GM21825 (cell line): ENCODE measurements around the gene ARG1.

ENCODE experiments used
- ATAC-seq: cut with Tn5 transposase; IDR thresholded peaks from one replicate; pipeline ENCODE4 v1.9.1; 2021; ENCODE audit warnings: mild to moderate bottlenecking, moderate library complexity; ENCODE audit not compliant: unreplicated experiment

The ARG1 gene

DNA sequence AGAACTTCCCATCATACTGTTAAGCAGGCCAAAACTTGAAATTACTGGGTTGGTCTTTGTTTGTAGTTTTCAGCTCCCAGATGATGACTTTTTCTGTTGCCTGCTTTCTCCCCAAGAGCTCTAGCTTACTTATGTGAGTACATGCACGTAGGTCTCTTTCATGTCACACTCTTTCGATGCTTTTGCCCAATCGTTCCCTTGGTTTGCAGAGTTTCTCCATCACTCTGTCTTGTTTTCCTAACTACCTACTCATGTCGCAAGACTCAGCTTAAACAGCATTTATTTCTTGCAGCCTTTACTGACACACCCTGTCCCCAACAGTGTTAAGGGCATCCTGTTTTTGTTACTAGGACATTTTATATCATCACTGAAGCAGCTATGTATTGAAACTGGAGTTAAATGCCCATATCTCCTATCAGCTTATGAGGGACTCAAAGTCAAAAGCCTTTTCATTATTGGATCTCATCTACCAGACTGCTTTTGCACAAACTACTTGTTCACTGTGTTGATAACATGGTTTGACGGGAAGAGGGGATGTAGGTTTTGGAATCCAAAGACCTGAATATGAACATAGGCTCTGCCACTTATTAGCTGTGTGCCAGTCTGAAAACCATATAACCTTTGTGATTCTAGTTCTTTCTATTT is 2.9 kb downstream of the ARG1 start:
- no peak for ATAC-seq

DNA sequence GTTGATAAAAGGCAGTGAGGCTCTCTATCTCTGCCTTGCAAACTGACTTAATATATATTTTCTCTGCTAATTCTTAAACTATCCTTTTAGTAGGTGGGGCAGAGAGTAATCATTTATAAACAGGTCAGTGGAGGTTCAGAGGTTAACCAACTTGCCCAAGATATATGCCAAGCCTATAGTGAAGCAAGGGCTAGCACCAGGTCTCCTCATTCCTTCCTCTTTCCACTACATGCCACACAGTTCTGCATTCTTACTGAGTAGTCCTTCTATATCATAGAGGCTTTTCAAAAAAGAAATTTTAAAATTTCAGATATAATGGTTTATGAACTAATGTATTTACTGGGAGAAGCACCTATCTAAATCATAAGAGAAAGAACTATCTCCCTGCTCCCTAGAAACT is 8.5 kb downstream of the ARG1 start:
- ATAC-seq = no peak

DNA sequence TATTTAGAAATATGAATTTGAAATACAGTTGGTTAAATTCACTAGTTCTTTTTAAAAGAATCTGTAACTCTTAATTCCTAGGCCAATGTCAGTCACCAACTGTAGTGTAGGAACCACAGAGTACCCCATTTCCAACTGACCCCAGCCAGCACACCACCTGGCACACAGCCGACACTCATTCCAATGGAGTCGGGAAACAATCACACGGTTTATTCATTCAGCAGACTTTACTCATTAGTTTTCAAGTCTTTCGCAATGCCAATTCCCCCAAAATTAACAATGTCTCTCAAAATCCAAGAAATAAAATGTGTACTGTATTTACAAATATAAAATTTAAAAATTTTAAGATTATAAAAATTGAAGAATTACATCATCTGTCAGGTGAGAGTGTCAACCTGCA is 13.5 kb downstream of the ARG1 start:
- ATAC-seq = no peak

DNA sequence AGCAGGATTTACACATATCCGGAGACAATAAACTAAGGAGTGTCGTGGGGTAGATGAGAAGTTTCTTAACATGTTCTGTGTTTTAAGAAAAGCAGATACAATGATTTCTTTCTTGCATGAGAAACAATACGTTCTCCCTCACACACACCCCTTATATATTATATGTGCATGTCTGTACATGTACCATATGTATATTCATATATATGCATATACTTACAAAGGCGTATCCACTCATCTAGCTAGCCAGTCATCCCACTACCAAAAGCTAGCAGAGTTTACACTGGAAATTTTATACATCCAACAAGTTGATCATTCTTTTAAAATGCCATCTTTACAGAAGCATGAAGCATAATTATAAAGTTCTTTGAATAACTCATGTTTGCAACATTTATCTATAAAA is 14.9 kb downstream of the ARG1 start:
- ATAC-seq = no peak

DNA sequence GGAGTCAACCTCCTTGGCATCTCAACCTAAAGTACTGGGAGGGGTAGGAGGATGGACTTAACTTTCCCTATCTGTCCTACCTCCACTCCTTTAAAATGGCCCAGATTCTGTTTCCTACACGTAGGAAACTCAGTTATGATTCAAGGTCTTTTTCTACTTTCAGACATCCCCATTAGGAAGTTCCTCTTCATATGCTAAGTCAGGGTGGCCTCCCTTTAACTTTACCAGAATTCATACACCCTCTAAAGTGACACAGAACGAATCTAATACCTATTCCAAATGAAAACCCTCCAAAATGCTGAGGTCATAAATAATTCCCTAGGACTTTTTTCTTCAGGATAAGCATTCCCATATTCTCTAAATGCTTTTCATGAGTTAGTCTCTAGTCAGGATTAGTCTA is 15.6 kb downstream of the ARG1 start:
- no peak for ATAC-seq

DNA sequence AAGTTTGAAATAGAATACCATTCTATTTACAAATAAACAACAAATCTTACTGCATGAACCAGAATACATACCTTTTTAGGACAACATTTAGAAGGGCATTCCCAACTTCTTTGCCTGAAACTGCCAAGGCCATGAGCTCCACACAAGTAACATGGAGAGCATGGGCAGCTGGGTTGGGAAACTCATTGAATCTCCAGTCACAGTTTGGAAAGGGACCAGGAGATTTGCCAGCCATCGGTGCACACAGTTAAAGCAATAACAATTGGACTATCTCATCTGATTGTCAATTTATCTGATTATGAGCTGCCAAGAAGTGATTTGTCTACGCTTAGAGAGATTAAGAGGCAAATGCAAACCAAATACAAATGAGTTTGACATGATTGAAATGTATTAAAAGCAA is 19.9 kb downstream of the ARG1 start:
- ATAC-seq = no peak

DNA sequence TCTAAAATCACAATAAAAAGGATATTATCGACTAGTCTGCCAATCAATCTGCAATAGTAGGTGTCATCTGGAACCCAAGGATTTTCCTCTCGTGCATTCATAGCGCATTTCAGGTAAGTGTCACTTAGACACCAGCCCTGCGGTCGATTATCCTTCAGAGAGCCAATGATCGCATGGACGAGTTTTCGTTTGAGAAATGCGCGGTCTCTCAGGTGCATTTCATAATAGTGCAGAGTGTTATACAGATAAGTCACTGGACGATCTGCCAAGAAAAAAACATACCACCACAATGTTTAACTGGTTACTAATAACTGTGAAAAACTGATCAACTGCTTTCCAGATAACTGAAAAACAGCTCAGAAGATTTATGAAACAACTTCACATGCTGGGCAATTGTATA is 21.0 kb downstream of the ARG1 start:
- no peak for ATAC-seq

DNA sequence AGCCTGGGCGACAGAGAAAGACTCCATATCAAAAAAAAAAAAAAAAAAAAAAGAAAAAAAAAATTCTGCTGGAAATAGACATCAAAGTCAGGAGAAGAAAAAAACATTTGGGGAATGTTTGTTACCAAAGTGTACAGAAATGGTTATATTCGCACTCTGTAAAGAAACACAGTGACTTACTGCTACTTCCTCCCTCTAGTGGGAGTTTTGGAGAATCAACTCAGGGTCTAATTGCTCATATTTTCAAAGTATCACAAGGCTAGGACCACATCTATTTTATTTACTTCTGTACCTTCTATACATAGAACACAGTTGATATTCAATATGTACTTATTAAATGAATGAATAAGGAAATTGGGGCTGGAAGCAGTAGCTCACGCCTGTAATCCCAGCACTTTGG is 24.4 kb downstream of the ARG1 start:
- ATAC-seq = no peak

DNA sequence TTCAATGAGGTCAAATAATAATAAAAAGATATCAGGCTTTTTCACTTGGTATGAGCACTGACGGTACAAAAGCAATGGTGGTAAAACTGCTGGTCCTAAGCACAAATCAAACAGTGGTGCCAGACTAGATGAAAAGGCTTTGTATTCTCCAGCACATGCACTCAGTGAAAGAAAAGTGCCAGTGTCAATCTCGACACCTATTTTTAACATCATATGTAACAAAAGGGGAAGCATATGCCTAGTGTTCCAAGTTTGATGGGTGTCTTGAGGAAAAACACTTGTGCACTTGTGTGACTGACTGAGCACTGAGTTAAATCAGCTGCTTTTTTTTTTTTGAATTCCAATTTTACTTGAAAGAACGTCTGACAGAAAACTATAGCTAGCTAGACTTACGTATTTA is 27.7 kb downstream of the ARG1 start:
- no peak for ATAC-seq

DNA sequence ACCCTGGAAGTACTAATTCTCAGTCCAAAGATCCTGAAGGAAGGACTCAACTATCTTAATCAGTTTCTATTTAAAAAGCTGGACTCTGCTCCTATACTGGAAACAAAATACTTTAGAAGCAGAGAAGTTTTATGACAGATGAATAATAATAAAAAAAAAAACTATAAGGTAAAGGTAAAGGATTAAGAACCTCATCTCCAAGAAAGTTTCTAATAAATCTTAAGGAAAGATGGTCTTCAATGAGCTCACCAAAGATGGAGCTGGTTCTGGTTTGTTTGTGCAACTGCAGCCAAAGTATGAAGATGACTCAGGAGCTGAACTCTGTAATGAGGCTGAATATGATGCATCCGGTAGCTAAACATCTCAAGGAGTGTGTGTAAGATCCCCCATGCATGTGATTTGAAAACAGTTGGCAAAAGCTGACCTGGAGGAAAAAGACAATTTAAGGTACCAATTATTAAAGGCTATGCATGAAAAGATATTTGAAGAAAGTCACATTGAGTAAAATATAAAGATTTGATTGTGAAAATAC is 29.8 kb downstream of the ARG1 start:
- ATAC-seq = no peak

DNA sequence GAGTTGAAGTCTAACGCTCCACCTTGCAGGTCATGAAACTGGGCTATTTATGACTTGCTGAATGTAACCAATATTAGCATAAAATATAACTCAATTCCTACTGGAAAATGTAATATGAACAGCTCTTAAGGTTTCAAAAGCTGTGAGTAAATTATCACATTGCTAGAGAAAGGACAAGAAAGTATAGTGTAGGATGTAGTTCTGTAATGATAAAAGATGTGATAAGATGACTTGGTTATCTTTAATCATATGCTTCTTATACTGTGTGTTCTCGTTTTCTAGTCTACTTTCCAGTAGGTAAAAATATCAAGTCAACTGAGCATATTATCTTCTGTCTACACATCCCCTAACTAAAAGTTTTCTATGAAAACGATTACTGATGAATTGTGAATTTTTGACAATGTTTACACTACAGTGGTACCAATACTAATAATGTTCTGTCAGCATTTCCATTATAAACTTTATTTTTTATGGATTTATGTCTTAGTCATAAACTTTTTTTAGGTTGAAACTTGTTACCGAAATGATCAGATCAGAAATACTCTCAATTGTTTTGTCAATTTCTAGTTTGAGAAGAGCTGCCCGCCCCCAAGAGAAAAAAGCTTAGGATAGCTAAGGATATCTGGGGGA is 40.4 kb downstream of the ARG1 start:
- no peak for ATAC-seq

DNA sequence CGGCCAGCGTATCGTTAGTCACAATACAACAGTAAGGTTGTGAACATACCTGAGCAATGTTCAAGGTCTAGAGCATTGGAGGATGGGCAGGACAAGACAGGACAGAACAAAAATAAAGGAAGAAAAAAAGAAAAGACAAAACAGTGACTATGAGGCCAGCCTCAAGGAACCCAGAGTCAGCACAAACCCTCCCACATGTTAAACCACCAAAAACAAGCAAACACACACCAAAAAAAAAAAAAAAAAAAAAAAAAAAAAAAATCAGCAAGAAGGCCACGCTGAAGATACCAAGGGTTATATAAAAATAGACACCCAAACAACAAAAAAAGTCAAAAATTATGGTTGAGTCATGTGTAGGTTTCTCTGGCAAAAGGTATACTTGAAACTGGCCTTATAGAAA is 42.2 kb downstream of the ARG1 start:
- no peak for ATAC-seq

DNA sequence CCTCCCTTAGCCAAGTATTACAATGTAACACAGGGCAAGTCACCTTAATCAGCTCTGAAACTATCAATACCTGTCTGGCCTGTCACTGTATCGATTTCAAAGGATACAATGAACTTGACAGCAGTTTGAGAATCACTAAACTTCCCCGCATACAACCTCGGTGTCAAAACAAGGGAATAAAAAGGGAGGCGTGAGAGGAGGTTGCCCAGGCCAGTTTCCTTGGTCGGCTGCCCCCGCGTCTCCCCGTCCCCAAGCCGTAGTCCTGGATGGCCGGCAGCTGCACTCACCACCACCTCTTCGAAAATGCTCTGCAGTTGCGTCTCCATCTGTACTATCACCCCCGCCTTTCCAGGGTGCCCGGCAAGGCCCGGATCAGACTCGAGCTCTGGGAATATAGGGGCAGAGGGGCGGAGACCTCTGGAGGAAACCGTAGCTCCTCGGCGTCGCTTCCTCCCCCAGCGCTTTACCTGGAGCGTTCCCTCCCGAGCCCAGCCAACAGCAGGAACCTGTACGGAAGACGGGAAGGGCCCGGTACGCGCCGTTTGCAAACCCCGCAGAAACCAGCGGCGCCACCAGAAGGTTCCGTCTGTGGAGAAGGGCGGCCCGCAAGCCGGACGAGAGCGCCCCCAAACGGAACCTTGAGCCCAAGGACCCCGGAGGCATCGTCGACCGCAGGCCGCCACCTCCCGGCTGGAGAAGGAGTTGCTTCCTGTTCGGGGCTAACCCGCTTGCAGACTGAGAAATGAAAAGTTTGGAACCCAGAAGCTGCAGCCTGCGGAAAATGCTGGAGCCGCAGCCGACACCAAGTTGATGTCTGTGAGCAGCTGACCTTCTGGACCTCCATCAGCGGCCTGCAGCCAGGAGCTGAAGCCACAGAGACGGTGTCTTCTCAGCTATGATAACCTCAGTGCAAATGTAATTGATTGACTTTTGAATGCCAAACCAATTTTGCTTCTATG is 55.0 kb downstream of the ARG1 start, which contains the start of gene MED23:
MED23 (minus strand) TSS at position 519 of the 959 bp plus-strand sequence; CDS start at position 326, 193 bp downstream.
- peak; percentile 95 for ATAC-seq

DNA sequence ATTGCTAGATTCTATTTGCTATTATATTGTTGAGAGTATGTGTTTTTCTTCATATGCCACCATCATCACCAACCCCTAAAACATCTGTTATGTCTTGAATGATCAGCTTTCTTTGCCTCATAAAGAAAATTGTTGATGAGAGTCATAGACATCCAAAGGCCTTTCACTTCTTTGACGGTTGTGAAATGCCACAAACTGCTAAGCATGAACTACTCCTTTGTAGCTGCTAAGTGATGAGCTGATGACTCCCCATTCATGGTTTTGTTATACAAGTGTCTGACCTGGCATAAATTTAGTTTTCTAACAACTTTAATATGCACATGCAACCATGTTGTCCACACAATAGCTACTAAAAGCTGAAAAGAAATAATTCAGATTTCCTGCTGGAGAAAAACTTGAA is 55.7 kb downstream of the ARG1 start:
- ATAC-seq = no peak

DNA sequence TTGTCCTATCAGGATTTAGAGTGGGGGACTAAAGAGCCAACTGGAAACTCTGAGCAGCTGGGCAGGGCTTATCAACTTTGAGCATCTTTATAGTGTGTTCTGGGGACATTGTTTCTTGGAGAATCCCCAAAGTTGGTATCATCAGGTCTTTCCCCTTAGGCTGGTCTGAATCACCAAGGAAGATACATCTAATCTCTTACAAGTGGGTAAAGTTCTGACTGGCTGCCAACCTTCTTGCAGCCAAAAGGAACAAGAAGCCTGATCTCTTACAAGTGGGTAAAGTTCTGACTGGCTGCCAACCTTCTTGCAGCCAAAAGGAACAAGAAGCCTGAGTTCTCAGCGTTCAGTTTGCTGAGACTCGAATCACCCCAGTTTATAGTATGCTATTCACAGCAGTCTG is 56.6 kb downstream of the ARG1 start:
- ATAC-seq = no peak

DNA sequence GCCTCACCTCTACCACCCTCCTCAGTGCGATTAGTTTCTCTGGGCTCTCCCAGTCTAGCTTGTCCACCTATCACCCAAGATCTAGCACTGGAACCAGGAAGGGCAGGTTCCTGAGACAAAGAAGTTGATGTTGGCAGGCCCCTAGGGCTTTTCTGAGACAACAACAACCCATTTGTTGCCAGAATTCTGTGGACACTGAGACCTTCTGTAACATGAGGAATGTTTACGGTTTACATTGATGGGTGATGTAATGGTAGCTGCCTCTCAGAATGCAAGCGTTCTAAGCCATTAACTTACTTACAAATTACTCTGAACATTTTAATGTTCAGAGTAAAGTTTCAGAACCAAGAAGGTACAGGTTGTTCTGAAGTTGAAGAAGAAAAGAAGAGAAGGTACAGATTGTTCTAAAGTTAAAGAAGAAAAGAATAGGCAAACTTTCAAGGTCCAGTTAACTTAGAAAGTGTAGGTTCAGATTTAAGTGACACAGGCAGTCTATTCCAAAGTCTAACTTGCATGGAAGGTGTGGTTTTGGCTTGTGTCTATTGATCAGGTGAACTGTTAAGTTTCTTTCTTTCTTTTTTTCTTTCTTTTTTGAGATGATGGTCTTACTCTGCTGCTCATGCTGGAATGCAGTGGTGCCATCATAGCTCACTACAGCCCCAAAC is 58.7 kb downstream of the ARG1 start:
- ATAC-seq = no peak
